ENCODE measurements around the gene IGFBP6.

IGFBP6 gene

DNA sequence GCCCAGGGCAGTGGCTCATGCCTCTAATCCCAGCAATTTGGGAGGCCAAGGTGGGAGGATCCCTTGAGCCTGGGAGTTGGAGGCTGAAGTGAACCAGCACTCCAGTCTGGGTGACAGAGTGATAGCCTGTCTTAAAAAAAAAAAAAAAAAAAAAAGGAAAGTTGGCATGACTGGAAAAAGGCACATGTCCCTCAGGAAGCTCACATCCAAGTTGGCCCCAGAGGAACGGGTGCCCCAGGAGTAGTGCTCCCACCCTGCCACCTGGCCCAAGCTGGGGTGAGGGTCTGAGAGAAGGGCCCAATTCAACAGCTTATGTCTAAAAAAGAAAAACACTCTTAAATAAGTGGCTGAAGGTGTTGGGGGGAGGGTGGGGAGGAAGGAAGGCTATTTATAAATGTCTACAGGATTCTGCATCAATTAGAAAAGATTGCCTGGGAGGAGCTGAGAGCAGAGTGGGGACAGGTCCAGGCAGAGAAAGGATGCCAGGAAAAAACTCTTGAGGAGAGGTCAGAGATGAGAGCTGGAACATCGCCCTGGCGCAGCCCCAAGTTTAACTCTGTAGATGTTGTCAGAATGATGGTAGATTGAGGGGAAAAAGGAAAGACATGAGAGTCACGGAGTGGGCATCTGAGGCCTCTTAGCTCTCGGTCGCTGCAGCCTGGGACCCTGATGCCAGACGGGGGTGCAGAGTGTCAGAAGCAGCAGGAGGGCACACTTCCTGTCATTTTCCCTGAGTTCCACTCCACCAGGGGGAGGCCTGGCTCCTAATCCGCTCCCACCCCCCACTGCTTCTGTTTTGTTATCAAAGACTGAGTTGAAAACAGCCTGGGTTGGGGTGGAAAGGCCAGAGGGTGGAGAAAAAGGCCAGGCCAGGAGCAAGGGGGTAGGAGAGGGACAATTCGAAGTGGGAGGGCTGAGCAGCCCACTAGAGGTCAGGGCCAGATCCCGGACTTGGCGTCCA lies 25.6 kb upstream of the IGFBP6 start:
- peak; percentile 89 to 91 for DNase-seq
- H3K4me3 ChIP-seq, result peak overlapping the region in 1 of 2 donors; percentile 20
- intact Hi-C loops (cut with DNase I; ENCODE audit: low total_unique reads), result no loop called here
- no peaks in the 10 kb centered on the region for H3K27me3 ChIP-seq
- H3K4me1 ChIP-seq, result peaks cover 15 to 93% (median 67%) of the 10 kb centered on the region in 4 donors
- TF ChIP-seq, protein P1, sequence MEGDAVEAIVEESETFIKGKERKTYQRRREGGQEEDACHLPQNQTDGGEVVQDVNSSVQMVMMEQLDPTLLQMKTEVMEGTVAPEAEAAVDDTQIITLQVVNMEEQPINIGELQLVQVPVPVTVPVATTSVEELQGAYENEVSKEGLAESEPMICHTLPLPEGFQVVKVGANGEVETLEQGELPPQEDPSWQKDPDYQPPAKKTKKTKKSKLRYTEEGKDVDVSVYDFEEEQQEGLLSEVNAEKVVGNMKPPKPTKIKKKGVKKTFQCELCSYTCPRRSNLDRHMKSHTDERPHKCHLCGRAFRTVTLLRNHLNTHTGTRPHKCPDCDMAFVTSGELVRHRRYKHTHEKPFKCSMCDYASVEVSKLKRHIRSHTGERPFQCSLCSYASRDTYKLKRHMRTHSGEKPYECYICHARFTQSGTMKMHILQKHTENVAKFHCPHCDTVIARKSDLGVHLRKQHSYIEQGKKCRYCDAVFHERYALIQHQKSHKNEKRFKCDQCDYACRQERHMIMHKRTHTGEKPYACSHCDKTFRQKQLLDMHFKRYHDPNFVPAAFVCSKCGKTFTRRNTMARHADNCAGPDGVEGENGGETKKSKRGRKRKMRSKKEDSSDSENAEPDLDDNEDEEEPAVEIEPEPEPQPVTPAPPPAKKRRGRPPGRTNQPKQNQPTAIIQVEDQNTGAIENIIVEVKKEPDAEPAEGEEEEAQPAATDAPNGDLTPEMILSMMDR (IDR thresholded peaks at IDR 0.05), result no peak
- peak overlapping the region; percentile 93 to 99 for H3K27ac ChIP-seq
- H3K9me3 ChIP-seq, result no peaks in the 10 kb centered on the region
- peaks cover 27 to 81% (median 39%) of the 10 kb centered on the region in 3 donors for H3K36me3 ChIP-seq

DNA sequence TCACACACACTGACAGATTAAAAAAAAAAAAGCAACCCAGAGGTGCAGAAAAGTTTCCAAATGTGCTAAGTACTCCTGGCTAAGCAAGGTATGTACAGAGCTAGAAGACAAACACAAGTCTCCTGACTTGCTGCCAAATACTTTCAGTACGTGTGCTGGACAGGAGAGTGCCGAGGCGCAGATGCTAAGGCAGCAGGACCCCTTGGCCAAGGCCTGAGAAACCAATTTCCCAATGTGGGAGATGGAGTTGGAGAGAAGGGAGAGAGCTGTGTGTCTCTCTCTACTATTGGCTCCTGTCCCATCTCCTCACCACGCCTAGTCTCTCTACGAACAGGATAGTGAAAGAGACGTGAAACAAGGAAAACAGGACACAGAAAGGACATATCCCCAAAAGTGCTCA lies 23.6 kb upstream of the IGFBP6 start:
- peaks cover 15 to 91% (median 73%) of the 10 kb centered on the region in 4 donors for H3K4me1 ChIP-seq
- intact Hi-C loops (cut with DNase I; ENCODE audit: low total_unique reads), result no loop called here
- H3K9me3 ChIP-seq, result no peaks in the 10 kb centered on the region
- H3K4me3 ChIP-seq, result no peak overlapping the region
- H3K27me3 ChIP-seq, result no peaks in the 10 kb centered on the region
- DNase-seq, result peak; percentile 53 to 64
- peaks cover 28 to 64% (median 34%) of the 10 kb centered on the region in 3 donors for H3K36me3 ChIP-seq
- peak overlapping the region; percentile 54 to 99 for H3K27ac ChIP-seq
- TF ChIP-seq, protein P1 (IDR thresholded peaks at IDR 0.05), result no peak

DNA sequence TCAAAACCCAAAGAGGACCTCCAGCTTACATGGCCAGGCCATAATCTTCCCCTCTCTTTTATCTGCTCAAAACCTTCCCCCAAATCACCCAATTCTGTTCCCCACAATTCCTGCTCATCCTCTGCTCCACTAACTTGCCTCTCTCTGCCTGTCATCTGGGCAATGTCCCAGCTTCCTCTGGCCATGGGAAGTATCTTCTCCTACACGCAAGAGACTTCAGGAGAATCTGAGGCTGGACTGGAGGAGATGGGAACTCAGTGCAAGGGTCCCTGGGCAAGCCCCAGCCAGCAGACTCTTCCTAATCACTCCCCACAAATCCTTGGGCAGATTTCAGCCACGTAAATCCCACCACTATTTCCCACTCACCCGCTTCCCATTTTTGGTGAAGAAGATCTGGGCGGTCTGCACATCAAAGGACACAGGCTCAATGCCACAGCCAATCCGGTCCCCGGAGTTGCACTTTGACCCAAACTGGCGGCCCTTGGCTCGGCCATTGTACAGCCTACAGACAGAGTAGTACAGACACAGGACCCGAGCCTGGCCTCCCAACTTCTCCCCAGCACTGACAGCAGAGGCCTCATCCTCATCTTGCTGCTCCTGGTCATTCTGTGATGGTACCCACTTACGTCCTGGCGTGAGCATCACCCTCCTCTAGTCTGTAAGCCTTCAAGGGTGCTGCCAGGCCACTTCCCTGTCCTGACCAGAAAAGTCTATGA lies 23.0 kb upstream of the IGFBP6 start:
- no peaks in the 10 kb centered on the region for H3K9me3 ChIP-seq
- peak in 1 of 2 donors; percentile 65 for DNase-seq
- H3K27me3 ChIP-seq, result no peaks in the 10 kb centered on the region
- H3K36me3 ChIP-seq, result peaks cover 28 to 59% (median 34%) of the 10 kb centered on the region in 3 donors
- intact Hi-C loops (cut with DNase I; ENCODE audit: low total_unique reads), result no loop called here
- TF ChIP-seq, protein P1 (IDR thresholded peaks at IDR 0.05), result no peak
- H3K4me1 ChIP-seq, result peaks cover 15 to 86% (median 67%) of the 10 kb centered on the region in 4 donors
- no peak overlapping the region for H3K4me3 ChIP-seq
- peak overlapping the region; percentile 54 to 99 for H3K27ac ChIP-seq

DNA sequence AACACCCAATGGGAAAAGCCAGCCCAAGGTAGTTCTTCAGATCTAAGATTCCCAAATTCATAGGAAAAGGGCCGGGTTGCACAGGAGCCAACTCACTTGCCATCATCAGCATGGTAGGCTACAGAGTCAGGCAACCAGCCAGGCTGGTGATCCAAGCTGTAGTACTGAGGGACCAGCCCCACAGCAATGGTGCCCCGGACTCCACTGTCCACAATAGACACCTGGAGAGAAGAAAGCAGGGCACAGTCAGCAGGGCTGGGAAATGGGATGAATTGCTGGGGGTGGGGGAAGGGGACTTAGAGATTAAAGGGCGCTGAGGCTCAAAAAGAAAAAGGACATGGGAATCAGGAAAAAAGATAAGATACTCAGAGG lies 22.5 kb upstream of the IGFBP6 start:
- intact Hi-C loops (cut with DNase I; ENCODE audit: low total_unique reads), result loop anchor here (5.0 kb wide), 1 partner anchor 82 kb away; no protein-coding TSS in a partner anchor

DNA sequence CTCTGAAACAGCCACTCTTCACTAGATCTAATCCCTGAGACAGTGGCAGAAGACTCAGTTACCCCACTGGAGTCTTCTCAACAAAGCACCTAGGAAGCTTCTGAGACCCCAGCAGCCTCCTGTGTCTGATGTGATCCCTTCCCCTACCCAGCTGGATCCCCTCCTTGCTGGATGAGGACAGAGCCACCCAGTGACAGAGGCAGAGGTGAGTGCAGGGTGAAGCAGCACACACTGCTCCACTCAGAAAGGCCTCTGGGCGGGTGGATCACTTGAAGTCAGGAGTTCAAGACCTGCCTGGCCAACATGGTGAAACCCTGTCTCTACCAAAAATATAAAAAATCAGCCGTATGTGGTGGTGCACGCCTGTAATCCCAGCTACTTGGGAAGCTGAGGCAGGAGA lies 21.0 kb upstream of the IGFBP6 start:
- peak in 1 of 2 donors; percentile 43 for DNase-seq
- intact Hi-C loops (cut with DNase I; ENCODE audit: low total_unique reads), result loop anchor here (5.0 kb wide), 1 partner anchor 81 kb away; no protein-coding TSS in a partner anchor
- Histone ChIP-seq H3K4me3 (no peak overlapping the region), H3K36me3 (peaks cover 28 to 40% (median 34%) of the 10 kb centered on the region in 3 donors), H3K4me1 (peaks cover 9 to 78% (median 58%) of the 10 kb centered on the region in 4 donors), H3K27ac (peak overlapping the region; percentile 54 to 99), H3K27me3 (no peaks in the 10 kb centered on the region), H3K9me3 (no peaks in the 10 kb centered on the region)
- TF ChIP-seq, protein P1 (IDR thresholded peaks at IDR 0.05), result no peak

More for the DNA sequence above, 22.5 kb upstream of the IGFBP6 start:
- no peaks in the 10 kb centered on the region for H3K9me3 ChIP-seq
- H3K36me3 ChIP-seq, result peaks cover 28 to 54% (median 34%) of the 10 kb centered on the region in 3 donors
- no peaks in the 10 kb centered on the region for H3K27me3 ChIP-seq
- TF ChIP-seq, protein P1 (IDR thresholded peaks at IDR 0.05), result no peak
- DNase-seq, result peak in 1 of 2 donors; percentile 57
- H3K27ac ChIP-seq, result peak overlapping the region; percentile 54 to 99
- no peak overlapping the region for H3K4me3 ChIP-seq
- H3K4me1 ChIP-seq, result peaks cover 15 to 83% (median 65%) of the 10 kb centered on the region in 4 donors
